MM.1S (cell line): ENCODE results near the gene GGT6.

Experiments
- EZH2 ChIP-seq: fragments of 300-600 bp; sonication (generic); optimal IDR thresholded peaks from 2 replicates; pipeline ENCODE3; 2017; ENCODE audit warnings: low read depth, mild to moderate bottlenecking, antibody characterized with exemption, low read length, mixed read lengths
- EZH2phosphoT487 ChIP-seq: fragments of 300-600 bp; sonication (generic); IDR thresholded peaks from 2 replicates; pipeline ENCODE4 v1.6.1; 2018; ENCODE audit warnings: antibody characterized with exemption, low read length
- TF ChIP-seq, protein P1 (sequence below): fragments of 300-600 bp; sonication (generic); IDR thresholded peaks from 2 replicates; pipeline ENCODE4 v1.5.1; 2016; ENCODE audit warnings: antibody characterized with exemption, low read length, mixed read lengths

DNA sequence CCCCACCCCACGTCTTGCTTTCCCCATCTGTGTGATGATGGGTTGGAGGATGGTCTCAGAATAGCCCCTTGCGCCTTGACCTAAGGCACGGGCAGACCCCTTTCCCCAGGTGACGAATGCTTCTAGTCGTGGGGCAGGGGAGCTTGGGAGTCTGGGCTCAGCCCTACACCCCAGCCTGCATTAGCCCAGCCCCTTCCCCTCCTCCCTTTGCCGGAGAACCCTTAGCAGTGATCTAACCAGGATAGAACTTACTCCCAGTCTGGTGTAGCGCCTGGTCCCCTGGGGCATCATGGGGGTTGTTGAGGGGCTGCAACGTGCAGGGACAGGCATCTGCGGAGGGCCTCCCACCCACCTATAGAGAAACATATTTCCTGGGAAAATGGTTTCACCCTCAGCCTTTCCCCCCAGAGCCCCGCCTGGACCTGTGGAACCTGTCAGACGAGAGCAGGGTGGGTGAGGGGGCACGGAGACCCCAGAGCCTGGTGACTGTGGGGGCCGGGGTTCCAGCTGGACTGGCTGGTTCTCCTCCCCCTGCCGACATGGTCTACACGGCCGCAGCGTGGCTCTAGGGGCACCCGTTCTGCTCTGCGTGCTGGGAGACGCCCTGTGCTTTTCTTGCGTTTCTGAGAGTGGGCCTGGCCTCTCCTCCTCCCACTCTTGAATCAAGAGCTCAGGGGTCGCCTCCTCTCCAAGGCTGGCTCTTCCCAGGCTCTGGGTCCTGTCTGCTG, 28.7 kb upstream of the GGT6 start:
- TF ChIP-seq, protein P1, sequence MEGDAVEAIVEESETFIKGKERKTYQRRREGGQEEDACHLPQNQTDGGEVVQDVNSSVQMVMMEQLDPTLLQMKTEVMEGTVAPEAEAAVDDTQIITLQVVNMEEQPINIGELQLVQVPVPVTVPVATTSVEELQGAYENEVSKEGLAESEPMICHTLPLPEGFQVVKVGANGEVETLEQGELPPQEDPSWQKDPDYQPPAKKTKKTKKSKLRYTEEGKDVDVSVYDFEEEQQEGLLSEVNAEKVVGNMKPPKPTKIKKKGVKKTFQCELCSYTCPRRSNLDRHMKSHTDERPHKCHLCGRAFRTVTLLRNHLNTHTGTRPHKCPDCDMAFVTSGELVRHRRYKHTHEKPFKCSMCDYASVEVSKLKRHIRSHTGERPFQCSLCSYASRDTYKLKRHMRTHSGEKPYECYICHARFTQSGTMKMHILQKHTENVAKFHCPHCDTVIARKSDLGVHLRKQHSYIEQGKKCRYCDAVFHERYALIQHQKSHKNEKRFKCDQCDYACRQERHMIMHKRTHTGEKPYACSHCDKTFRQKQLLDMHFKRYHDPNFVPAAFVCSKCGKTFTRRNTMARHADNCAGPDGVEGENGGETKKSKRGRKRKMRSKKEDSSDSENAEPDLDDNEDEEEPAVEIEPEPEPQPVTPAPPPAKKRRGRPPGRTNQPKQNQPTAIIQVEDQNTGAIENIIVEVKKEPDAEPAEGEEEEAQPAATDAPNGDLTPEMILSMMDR = no peak
- TF ChIP-seq EZH2phosphoT487 = no peak
- TF ChIP-seq EZH2 = no peak
